Esophagus squamous epithelium (tissue), 4 donors: Measurements from ENCODE around the gene IL12B.

Experiments used
- POLR2A ChIP-seq, 4 donors: fragments of 450-650 bp; IDR thresholded peaks; one replicate each; pipeline ENCODE4 v1.6.1; 2017; ENCODE audit warnings: antibody characterized with exemption in 4 of 4, mild to moderate bottlenecking in 4 of 4, moderate library complexity in 3 of 4
- TF ChIP-seq, protein P1 (sequence below), 6 experiments: fragments of 450-650 bp in 4 of 6; fragments of 200-600 bp in 2 of 6; sonication (generic) in 2 of 6; IDR thresholded peaks; one replicate each; pipeline ENCODE4 v1.5.1; 2016 to 2019; ENCODE audit warnings: antibody characterized with exemption in 6 of 6, mild to moderate bottlenecking in 4 of 6, moderate library complexity in 4 of 6

DNA sequence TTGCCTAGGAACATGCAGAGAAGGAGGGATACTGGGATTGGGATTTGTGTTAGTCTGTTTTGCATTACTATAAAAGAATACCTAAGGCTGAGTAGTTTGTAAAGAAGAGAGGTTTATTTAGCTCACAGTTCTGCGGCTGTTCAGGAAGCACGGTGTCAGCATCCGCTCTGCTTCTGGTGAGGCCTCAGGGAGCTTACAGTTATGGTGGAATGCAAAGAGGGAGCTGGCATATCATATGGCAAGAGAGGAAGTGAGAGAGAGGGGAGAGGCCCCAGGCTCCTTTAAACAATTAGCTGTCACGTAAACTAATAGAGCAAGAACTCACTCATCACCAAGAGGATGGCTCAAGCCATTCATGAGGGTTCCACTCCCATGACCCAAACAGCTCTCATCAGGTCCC lies 27.0 kb downstream of the IL12B start:
- TF ChIP-seq, protein P1, sequence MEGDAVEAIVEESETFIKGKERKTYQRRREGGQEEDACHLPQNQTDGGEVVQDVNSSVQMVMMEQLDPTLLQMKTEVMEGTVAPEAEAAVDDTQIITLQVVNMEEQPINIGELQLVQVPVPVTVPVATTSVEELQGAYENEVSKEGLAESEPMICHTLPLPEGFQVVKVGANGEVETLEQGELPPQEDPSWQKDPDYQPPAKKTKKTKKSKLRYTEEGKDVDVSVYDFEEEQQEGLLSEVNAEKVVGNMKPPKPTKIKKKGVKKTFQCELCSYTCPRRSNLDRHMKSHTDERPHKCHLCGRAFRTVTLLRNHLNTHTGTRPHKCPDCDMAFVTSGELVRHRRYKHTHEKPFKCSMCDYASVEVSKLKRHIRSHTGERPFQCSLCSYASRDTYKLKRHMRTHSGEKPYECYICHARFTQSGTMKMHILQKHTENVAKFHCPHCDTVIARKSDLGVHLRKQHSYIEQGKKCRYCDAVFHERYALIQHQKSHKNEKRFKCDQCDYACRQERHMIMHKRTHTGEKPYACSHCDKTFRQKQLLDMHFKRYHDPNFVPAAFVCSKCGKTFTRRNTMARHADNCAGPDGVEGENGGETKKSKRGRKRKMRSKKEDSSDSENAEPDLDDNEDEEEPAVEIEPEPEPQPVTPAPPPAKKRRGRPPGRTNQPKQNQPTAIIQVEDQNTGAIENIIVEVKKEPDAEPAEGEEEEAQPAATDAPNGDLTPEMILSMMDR (IDR thresholded peaks at IDR 0.05), result no peak
- no peak for TF ChIP-seq POLR2A (IDR thresholded peaks at IDR 0.05)
